ENCODE results near the gene PRKACB.
A peak's percentile ranks its signal among the peaks of the same experiment; 100 is the strongest.

PRKACB gene

DNA sequence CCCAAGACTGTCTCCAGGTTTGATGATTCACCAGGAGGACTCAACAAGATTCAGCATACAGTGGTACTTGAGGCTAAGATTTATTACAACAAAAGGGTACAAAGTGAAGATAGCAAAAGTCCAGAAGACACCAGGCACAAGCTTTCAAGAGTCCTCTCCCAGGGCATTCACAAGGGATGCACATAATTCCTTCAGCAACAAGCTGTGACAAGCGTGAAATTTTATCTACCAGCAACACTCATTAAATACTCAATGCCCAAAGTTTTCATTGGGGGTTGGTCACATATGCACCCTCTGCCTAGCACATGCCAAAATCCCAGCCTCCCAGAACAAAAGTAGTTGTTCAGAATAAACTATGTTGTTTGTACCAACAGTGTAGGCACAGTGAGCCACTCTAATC lies 62.3 kb downstream of the PRKACB start:
- no peak for DNase-seq (ENCODE audit: low read depth in 2 of 2)
- TF ChIP-seq, protein P1, sequence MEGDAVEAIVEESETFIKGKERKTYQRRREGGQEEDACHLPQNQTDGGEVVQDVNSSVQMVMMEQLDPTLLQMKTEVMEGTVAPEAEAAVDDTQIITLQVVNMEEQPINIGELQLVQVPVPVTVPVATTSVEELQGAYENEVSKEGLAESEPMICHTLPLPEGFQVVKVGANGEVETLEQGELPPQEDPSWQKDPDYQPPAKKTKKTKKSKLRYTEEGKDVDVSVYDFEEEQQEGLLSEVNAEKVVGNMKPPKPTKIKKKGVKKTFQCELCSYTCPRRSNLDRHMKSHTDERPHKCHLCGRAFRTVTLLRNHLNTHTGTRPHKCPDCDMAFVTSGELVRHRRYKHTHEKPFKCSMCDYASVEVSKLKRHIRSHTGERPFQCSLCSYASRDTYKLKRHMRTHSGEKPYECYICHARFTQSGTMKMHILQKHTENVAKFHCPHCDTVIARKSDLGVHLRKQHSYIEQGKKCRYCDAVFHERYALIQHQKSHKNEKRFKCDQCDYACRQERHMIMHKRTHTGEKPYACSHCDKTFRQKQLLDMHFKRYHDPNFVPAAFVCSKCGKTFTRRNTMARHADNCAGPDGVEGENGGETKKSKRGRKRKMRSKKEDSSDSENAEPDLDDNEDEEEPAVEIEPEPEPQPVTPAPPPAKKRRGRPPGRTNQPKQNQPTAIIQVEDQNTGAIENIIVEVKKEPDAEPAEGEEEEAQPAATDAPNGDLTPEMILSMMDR (IDR thresholded peaks at IDR 0.05; ENCODE audit: low read depth, low read length): no peak

DNA sequence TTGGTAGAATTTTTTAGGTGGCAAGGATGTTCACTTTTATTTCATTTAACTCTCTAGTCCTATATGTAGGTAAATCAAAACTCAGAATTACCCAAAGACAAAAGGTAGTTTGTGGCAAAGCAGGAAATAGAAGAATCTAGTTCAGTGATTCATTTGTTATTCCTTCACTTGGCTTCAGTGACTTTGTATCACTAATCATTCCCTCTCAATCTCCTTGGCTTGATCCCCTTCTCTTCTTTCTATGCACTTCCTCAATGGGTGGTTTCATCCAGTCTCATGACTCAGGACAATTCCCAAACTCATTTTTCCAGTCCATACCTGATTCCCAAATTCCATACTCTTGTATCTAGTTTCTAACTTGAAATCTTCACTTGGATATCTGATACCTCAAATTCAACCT lies 64.9 kb downstream of the PRKACB start:
- TF ChIP-seq, protein P1 (IDR thresholded peaks at IDR 0.05; ENCODE audit: low read depth, low read length): no peak
- no peak for DNase-seq (ENCODE audit: low read depth in 2 of 2)
- no peak overlapping the region for H3K4me3 ChIP-seq (replicated peaks in 1 of 2; ENCODE audit: low read depth in 2 of 2, low read length in 2 of 2)

More for the DNA sequence above, 62.3 kb downstream of the PRKACB start:
- no peak overlapping the region for H3K4me3 ChIP-seq (replicated peaks in 1 of 2; ENCODE audit: low read depth in 2 of 2, low read length in 2 of 2)

DNA sequence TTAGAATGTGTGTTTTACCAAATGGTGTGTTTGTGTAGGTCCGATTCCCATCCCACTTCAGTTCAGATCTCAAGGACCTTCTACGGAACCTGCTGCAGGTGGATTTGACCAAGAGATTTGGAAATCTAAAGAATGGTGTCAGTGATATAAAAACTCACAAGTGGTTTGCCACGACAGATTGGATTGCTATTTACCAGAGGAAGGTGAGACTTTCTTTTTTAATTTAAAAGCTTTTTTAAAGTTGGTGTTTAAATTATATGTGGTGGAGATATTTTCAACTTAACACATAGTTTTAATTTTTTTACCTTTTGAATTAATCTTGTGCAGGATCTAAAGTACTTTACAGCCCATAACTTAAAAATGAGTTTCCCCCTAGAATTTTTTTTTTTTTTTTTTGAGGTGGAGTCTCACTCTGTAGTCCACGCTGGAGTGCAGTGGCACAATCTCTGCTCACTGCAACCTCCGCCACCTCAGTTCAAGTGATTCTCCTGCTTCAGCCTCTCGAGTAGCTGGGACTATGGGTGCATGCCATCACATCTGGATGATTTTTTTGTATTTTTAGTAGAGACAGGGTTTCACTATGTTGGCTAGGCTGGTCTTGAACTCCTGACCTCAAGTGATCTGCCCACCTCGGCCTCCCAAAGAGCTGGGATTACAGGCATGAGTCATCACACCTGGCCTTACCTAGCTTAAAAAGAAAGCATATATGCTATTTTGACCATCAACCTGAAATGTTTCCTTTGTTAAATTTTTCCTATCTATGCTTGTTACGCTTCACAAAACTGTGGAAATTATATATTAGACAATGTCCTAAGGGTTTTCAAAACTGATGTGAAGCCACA lies 70.3 kb downstream of the PRKACB start:
- TF ChIP-seq, protein P1 (IDR thresholded peaks at IDR 0.05; ENCODE audit: low read depth, low read length): no peak
- no peak overlapping the region for H3K4me3 ChIP-seq (replicated peaks in 1 of 2; ENCODE audit: low read depth in 2 of 2, low read length in 2 of 2)

DNA sequence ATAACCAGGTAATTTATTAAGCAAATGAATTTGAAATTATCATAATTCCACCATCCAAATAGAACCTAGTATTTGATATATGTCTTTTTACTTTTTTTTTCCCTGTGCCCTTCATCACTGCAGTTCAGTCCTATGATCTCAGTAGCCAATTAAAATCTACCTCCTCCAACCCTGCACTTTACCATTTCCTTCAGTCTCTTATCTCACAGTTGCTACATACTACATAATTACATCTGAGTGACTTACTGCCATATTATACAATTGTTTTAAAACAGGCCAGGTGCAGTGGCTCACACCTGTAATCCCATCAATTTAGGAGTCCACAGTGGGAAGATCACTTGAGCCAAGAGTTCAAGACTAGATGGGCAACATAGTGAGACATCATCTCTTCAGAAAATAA lies 73.2 kb downstream of the PRKACB start:
- no peak overlapping the region for H3K4me3 ChIP-seq (replicated peaks in 1 of 2; ENCODE audit: low read depth in 2 of 2, low read length in 2 of 2)
- DNase-seq (ENCODE audit: low read depth in 2 of 2): no peak
- TF ChIP-seq, protein P1 (IDR thresholded peaks at IDR 0.05; ENCODE audit: low read depth, low read length): no peak

More for the DNA sequence above, 70.3 kb downstream of the PRKACB start:
- DNase-seq (ENCODE audit: low read depth in 2 of 2): no peak

DNA sequence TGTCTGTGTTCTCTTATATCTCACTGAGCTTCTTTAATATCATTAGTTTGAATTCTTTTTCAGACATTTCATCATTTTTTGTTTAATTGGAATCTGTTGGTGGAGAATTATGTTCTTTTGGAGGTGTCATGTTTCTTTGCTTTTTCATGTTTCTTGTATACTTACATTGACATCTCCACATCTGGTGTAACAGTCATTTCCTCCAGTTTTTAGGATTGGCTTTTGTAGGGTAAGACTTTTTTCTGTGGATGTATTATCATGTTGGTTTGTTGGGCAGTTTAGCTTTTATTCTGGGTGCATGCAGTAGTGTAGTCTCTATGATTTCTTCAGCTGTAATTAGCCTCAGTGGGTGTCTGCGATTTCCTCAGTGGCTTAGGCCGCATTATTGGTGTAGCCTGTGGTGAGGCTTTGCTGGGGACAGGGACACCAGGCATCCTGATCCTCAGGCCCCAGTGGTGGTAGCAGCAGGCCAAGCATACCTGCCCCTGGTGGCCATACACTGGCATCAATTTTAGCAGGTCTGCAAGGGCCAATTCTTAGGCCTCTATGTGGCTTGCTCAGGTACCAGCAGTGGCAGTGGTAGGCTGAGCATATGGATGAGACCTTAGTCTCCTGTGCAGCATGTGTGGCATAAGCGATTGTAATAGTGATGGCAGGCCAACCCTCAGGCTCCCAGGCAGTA lies 79.8 kb downstream of the PRKACB start:
- H3K4me3 ChIP-seq (replicated peaks in 1 of 2; ENCODE audit: low read depth in 2 of 2, low read length in 2 of 2): no peak overlapping the region
- no peak for DNase-seq (ENCODE audit: low read depth in 2 of 2)
- TF ChIP-seq, protein P1 (IDR thresholded peaks at IDR 0.05; ENCODE audit: low read depth, low read length): peak; percentile 8

DNA sequence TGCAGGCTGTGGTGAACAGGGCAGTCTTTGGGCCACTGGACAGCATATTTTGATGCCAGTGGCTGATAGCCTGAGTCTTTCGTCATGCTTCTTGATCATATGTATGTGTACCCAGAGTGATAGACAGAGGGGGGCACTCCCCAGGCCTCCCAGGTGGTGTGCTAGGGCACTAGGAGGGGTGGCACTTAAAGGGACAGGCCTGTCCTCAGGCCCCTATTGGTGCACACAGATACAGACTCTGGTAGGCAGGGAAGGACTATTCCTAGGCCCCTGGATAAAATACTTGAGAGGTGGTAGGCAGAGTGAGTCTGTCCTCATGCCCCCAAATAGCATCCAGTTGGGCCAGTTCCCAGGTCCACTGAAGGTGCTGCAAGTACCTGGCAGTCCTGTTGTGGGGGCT lies 80.8 kb downstream of the PRKACB start:
- TF ChIP-seq, protein P1 (IDR thresholded peaks at IDR 0.05; ENCODE audit: low read depth, low read length): no peak
- H3K4me3 ChIP-seq (replicated peaks in 1 of 2; ENCODE audit: low read depth in 2 of 2, low read length in 2 of 2): no peak overlapping the region
- no peak for DNase-seq (ENCODE audit: low read depth in 2 of 2)
